Measurements from ENCODE around the gene NGEF.

GRCh38 chr2:233037078-233037477, 24.0 kb upstream of the NGEF start:
- TF ChIP-seq EZH2 (IDR thresholded peaks at IDR 0.05; ENCODE audit: low read length, unreplicated experiment) (no peak), CTCF (conservative IDR thresholded peaks at IDR 0.05; ENCODE audit: low read depth, low read length) (no peak), EZH2phosphoT487 (IDR thresholded peaks at IDR 0.05; ENCODE audit: borderline replicate concordance, low read length) (no peak)
